Spleen (tissue), 11 donors: ENCODE measurements around the gene HMGCLL1. TPM values are rescaled to one million over a fixed set of nuclear protein-coding genes. Genes with fewer than 3 reads are reported as not detected.

Experiments
- DNase-seq: peaks from one replicate; pipeline ENCODE4 v3.0.0-alpha.2; 2020
- H3K27ac ChIP-seq, 8 donors: fragments of 200-600 bp; sonication (generic) in 7 of 8; 1 replicate in 4 of 8; 2 replicates in 4 of 8; pipeline versions ENCODE4 v1.5.0 to v1.8.0; 2016 to 2021; ENCODE audit warnings: inconsistent platforms in 4 of 8, mild to moderate bottlenecking in 4 of 8, moderate library complexity in 1 of 8
- H3K27me3 ChIP-seq, 7 donors: fragments of 200-600 bp; sonication (generic) in 6 of 7; replicated peaks in 1 of 7; 1 replicate in 4 of 7; 2 replicates in 3 of 7; pipeline versions ENCODE4 v1.5.0 to v1.8.0; 2016 to 2021; ENCODE audit warnings: inconsistent platforms in 3 of 7, mild to moderate bottlenecking in 1 of 7
- H3K36me3 ChIP-seq, 6 donors: fragments of 200-600 bp; sonication (generic) in 5 of 6; 1 replicate in 4 of 6; 2 replicates in 2 of 6; pipeline versions ENCODE4 v1.5.0 to v1.8.0; 2016 to 2021; ENCODE audit warnings: inconsistent platforms in 2 of 6
- H3K4me1 ChIP-seq, 6 donors: fragments of 200-600 bp; sonication (generic) in 5 of 6; 1 replicate in 3 of 6; 2 replicates in 3 of 6; pipeline versions ENCODE4 v1.5.0 to v1.8.0; 2016 to 2021; ENCODE audit warnings: inconsistent platforms in 3 of 6
- H3K4me3 ChIP-seq, 8 donors: fragments of 200-600 bp; sonication (generic) in 7 of 8; 1 replicate in 4 of 8; 2 replicates in 4 of 8; pipeline versions ENCODE4 v1.5.0 to v1.8.0; 2016 to 2021; ENCODE audit warnings: inconsistent platforms in 4 of 8, mild to moderate bottlenecking in 4 of 8, moderate library complexity in 2 of 8
- H3K9me3 ChIP-seq, 8 donors: fragments of 200-600 bp; sonication (generic) in 7 of 8; 1 replicate in 4 of 8; 2 replicates in 4 of 8; pipeline versions ENCODE4 v1.5.0 to v1.8.0; 2016 to 2021; ENCODE audit warnings: inconsistent platforms in 4 of 8
- CTCF ChIP-seq, 11 experiments: fragments of 200-600 bp in 7 of 11; fragments of 450-650 bp in 4 of 11; sonication (generic) in 4 of 11; IDR thresholded peaks in 8 of 11; conservative IDR thresholded peaks in 3 of 11; 1 replicate in 7 of 11; 2 replicates in 4 of 11; pipeline versions ENCODE4 v1.4.0 to v1.8.0; 2016 to 2021; ENCODE audit warnings: antibody characterized with exemption in 11 of 11, inconsistent platforms in 4 of 11, mild to moderate bottlenecking in 1 of 11
- POLR2A ChIP-seq, 3 donors: fragments of 450-650 bp; IDR thresholded peaks; one replicate each; pipeline ENCODE4 v1.5.1; 2017; ENCODE audit warnings: antibody characterized with exemption in 3 of 3, mild to moderate bottlenecking in 1 of 3
- POLR2AphosphoS5 ChIP-seq, 3 donors: sonication (generic); formaldehyde crosslinking; IDR thresholded peaks; one replicate each; pipeline ENCODE4 v1.5.1; 2017; ENCODE audit warnings: antibody characterized with exemption in 3 of 3
- WGBS, 5 donors: extraction: QIAGEN DNeasy Blood & Tissue Kit in 3 of 5; methylation state at CpG; one replicate each; pipeline versions ENCODE4 v1.1.5 to v1.1.7; 2013 to 2018; 5-methylcytosine and 5-hydroxymethylcytosine counted together
- intact Hi-C: fragments of 100-400 bp; cut with DNase I; formaldehyde crosslinking; loops from one replicate; pipeline ENCODE4 v1.15.0; 2023; ENCODE audit warnings: low total_unique reads
- polyA plus RNA-seq, 3 donors: library from polyadenylated mRNA; stranded (reverse); fragments of 200-250 nt; gene quantifications; one replicate each; pipeline ENCODE4 v1.2.1, GENCODE V29; 2013
- total RNA-seq, 7 donors: library from RNA; depleted of rRNA in 3 of 7; stranded (reverse); fragments of >200 nt in 3 of 7; fragmentation: NEBNext Ultra II Directional in 4 of 7; extraction: Animal tissue kit (Norgen Biotek cat#: 25700) in 4 of 7; gene quantifications; one replicate each; pipeline versions ENCODE4 v1.1.0 to v1.2.1, GENCODE V29; 2016 to 2021
- donor health status: healthy with polysubstance abuse.
- donor health status: DM: no; HTN: no; CAD: no; lungs with moderate emphysema.
- donor health status: DM: no; HTN: no; CAD: no.
- donor health status: Bipolar disorder and iron deficiency.
- donor health status: healthy.
- donor health status: DM: no; HTN: no; CAD: no.
- donor health status: DM: yes; HTN: yes; CAD: no.

Gene HMGCLL1
- total and polyA plus RNA-seq, 10 donors = 0.39 TPM; not detected in 9

DNA sequence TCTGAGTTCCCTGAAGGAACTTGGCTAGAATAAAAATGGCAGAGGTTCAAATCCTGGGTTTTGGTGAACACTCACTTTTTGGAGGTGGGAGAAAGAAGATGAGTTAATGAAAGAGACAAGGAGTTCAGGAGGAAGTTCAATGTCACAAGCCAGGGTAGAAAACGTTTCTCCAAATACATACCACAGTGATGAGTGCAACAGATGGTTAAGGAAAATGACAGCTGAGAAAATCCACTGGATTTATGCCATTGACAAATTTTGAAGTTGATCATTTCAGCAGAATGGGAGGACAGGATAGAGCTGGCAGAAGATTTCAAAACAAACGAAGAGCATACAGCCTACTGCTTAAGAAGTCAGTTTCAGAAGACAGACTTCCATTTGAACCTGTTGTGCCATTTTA lies 129.0 kb downstream of the HMGCLL1 start:
- intact Hi-C loops = no loop called here
- Histone ChIP-seq H3K4me3 (no peak overlapping the region), H3K9me3 (no peaks in the 10 kb centered on the region), H3K27me3 (no peaks in the 10 kb centered on the region), H3K4me1 (no peaks in the 10 kb centered on the region), H3K36me3 (no peaks in the 10 kb centered on the region), H3K27ac (no peak overlapping the region)
- DNase-seq = no peak
- TF ChIP-seq POLR2AphosphoS5 (IDR thresholded peaks at IDR 0.05) = no peak
- no peak for TF ChIP-seq CTCF (IDR thresholded peaks at IDR 0.05 in 8 of 11, conservative IDR thresholded peaks at IDR 0.05 in 3 of 11)
- no peak for TF ChIP-seq POLR2A (IDR thresholded peaks at IDR 0.05)
- 36 to 44% (median 40%) methylated on average over 2 of the region's 2 CpGs for WGBS, 5 donors

DNA sequence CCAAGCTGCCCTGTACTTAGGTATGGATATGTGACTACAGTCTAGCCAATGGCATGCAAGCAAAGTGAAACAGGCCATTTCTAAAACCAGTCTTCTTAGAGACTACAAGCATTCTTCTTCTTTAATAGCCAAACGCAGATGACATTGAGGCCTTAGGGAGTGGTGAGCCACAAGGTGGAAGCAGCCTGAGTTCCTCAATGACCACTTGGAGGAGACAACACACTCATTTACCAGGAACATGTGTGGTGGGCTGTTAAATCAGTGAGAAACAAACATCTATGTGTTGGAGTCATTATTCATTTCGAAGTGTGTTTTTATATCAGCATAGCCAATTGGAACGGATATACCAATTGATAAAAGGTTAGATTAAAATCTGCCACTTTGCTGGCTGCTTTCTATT lies 129.8 kb downstream of the HMGCLL1 start:
- Histone ChIP-seq H3K4me1 (no peaks in the 10 kb centered on the region), H3K4me3 (no peak overlapping the region), H3K27me3 (no peaks in the 10 kb centered on the region), H3K9me3 (no peaks in the 10 kb centered on the region), H3K27ac (no peak overlapping the region), H3K36me3 (no peaks in the 10 kb centered on the region)
- TF ChIP-seq CTCF (IDR thresholded peaks at IDR 0.05 in 8 of 11, conservative IDR thresholded peaks at IDR 0.05 in 3 of 11) = no peak
- TF ChIP-seq POLR2AphosphoS5 (IDR thresholded peaks at IDR 0.05) = no peak
- no peak for TF ChIP-seq POLR2A (IDR thresholded peaks at IDR 0.05)
- intact Hi-C loops = no loop called here
- no peak for DNase-seq
- WGBS, 5 donors = 60 to 71% (median 67%) methylated on average over 3 of the region's 3 CpGs

DNA sequence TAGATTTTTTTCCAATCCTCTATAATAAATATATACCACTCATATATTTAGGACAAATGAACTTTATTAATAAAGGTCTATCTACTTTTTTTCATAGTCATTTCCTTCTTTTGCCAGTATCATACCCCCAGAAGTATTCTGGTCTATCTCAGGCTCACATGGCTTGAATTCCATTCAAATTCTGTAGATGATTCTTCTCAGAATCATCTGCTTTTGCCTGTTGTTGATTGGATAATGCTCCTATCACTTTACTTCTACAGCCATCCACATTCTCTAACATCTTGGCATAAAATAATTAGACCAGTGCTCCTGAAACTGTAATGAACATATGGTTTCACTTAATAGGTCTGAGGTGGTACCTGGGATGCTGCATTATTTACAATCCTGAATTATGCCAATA lies 130.5 kb downstream of the HMGCLL1 start:
- intact Hi-C loops = no loop called here
- no peaks in the 10 kb centered on the region for H3K9me3 ChIP-seq
- no peaks in the 10 kb centered on the region for H3K27me3 ChIP-seq
- TF ChIP-seq POLR2AphosphoS5 (IDR thresholded peaks at IDR 0.05) = no peak
- no peak for TF ChIP-seq CTCF (IDR thresholded peaks at IDR 0.05 in 8 of 11, conservative IDR thresholded peaks at IDR 0.05 in 3 of 11)
- TF ChIP-seq POLR2A (IDR thresholded peaks at IDR 0.05) = no peak
- no peak overlapping the region for H3K27ac ChIP-seq
- H3K4me3 ChIP-seq = no peak overlapping the region
- no peaks in the 10 kb centered on the region for H3K36me3 ChIP-seq
- no peak for DNase-seq
- no peaks in the 10 kb centered on the region for H3K4me1 ChIP-seq

- no peaks in the 10 kb centered on the region for H3K27me3 ChIP-seq
- intact Hi-C loops = no loop called here
- no peaks in the 10 kb centered on the region for H3K36me3 ChIP-seq
- DNase-seq = no peak
- WGBS, 5 donors = 72 to 92% (median 75%) methylated on average over 3 of the region's 3 CpGs
- H3K4me1 ChIP-seq = no peaks in the 10 kb centered on the region
- no peak for TF ChIP-seq CTCF (IDR thresholded peaks at IDR 0.05 in 8 of 11, conservative IDR thresholded peaks at IDR 0.05 in 3 of 11)
- TF ChIP-seq POLR2A (IDR thresholded peaks at IDR 0.05) = no peak
- TF ChIP-seq POLR2AphosphoS5 (IDR thresholded peaks at IDR 0.05) = no peak
- H3K27ac ChIP-seq = no peak overlapping the region
- no peak overlapping the region for H3K4me3 ChIP-seq
- no peaks in the 10 kb centered on the region for H3K9me3 ChIP-seq
These were observed 131.1 kb downstream of the HMGCLL1 start for GRCh38 chr6:55447891-55448290.
